Measurements from ENCODE around the gene A4GNT.

The A4GNT gene

GRCh38 chr3:138173769-138174420, 41.7 kb upstream of the A4GNT start:
- Histone ChIP-seq H3K36me3 (ENCODE audit: control insufficient read depth in 1 of 2, insufficient read depth in 2 of 2, low read depth in 1 of 2, low read length in 2 of 2) (peaks cover 9 to 35% of the 10 kb centered on the region in 2 experiments), H3K27me3 (ENCODE audit: control insufficient read depth in 1 of 2, insufficient read depth in 1 of 2, low read length in 2 of 2) (no peaks in the 10 kb centered on the region), H3K14ac (ENCODE audit: low read length in 2 of 2) (peak overlapping the region in 1 of 2 experiments; percentile 100), H3K4me3 (ENCODE audit: insufficient read depth in 1 of 2, low read depth in 1 of 2, low read length in 2 of 2) (peak overlapping the region; percentile 87 to 99), H3K4ac (ENCODE audit: low read depth in 1 of 2, low read length in 2 of 2) (peak overlapping the region in 1 of 2 experiments; percentile 99), H3K9me3 (ENCODE audit: control insufficient read depth, low read length) (no peaks in the 10 kb centered on the region), H4K8ac (ENCODE audit: low read length) (no peak overlapping the region), H2AK5ac (ENCODE audit: low read length, severe bottlenecking) (no peak overlapping the region), H3K27ac (ENCODE audit: low read length, poor library complexity, severe bottlenecking) (no peak overlapping the region), H4K91ac (ENCODE audit: low read length) (no peak overlapping the region), H3K79me1 (replicated peaks; ENCODE audit: low read length, poor library complexity, severe bottlenecking) (peaks cover 14% of the 10 kb centered on the region), H2BK120ac (ENCODE audit: low read depth, low read length) (no peak overlapping the region), H3K18ac (ENCODE audit: low read depth in 1 of 2, low read length in 2 of 2) (peak overlapping the region in 1 of 2 experiments; percentile 99), H2BK5ac (ENCODE audit: low read depth, low read length, poor library complexity, severe bottlenecking) (no peak overlapping the region), H3K9ac (ENCODE audit: low read length) (peak overlapping the region; percentile 89), H2AFZ (ENCODE audit: low read depth, low read length) (peak overlapping the region; percentile 78), H3K4me2 (ENCODE audit: low read length, poor library complexity, severe bottlenecking) (peak overlapping the region; percentile 65), H2BK12ac (ENCODE audit: low read length in 2 of 2) (no peak overlapping the region), H2BK15ac (ENCODE audit: low read depth, poor library complexity, severe bottlenecking) (no peak overlapping the region), H3K23ac (ENCODE audit: low read length in 2 of 2) (no peak overlapping the region), H3K4me1 (ENCODE audit: control insufficient read depth, insufficient read depth, low read depth, low read length) (peaks cover 8% of the 10 kb centered on the region)
- WGBS: 76% methylated on average over 12 of the region's 13 CpGs
- no peak for DNase-seq

DNA sequence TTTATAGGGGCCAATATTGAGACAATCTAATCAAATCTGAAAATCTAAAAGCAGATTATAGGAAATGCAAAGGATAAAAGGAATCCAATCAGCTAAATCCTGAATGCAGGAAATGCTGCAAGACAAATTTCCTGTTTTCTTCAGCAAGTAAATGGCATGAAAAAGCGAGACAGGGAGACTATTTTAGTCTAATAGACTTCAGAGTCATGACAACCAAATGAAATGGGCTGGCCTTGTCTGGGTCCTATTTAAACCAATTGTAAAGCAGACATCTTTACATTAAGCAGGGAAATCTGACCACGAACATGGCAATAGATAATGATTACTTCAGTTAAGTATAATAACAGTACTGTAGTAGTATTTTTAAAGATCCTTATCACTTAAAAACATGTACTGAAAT, 40.4 kb upstream of the A4GNT start:
- WGBS: 100% methylated on average over 1 of the region's 2 CpGs

DNA sequence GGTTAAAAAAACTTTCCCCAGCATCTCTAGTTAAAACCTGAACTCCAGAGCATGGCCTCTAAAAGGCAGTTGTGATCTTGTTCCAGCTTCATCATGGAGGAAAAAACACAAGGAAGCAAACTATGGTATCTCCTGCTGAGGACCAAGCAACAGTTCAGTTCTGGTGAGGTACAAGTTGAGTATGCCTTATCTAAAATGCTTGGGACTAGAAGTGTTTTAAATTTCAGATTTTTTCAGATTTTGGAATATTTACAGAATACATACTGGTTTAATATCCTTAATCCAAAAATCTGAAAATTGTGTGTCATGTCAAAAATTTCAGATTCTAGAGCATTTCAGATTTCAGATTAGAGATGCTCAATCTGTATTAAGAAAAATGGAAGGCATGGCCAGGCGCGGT, 32.9 kb upstream of the A4GNT start:
- Histone ChIP-seq H3K14ac (ENCODE audit: low read length in 2 of 2) (no peak overlapping the region), H2BK120ac (ENCODE audit: low read depth, low read length) (no peak overlapping the region), H3K18ac (ENCODE audit: low read depth in 1 of 2, low read length in 2 of 2) (no peak overlapping the region), H2BK12ac (ENCODE audit: low read length in 2 of 2) (no peak overlapping the region), H4K91ac (ENCODE audit: low read length) (no peak overlapping the region), H2AK5ac (ENCODE audit: low read length, severe bottlenecking) (no peak overlapping the region), H2BK5ac (ENCODE audit: low read depth, low read length, poor library complexity, severe bottlenecking) (no peak overlapping the region), H3K27ac (ENCODE audit: low read length, poor library complexity, severe bottlenecking) (no peak overlapping the region), H3K4me2 (ENCODE audit: low read length, poor library complexity, severe bottlenecking) (no peak overlapping the region), H3K23ac (ENCODE audit: low read length in 2 of 2) (no peak overlapping the region), H3K79me1 (replicated peaks; ENCODE audit: low read length, poor library complexity, severe bottlenecking) (peaks cover 11% of the 10 kb centered on the region), H3K4me1 (ENCODE audit: control insufficient read depth, insufficient read depth, low read depth, low read length) (no peaks in the 10 kb centered on the region), H3K36me3 (ENCODE audit: control insufficient read depth in 1 of 2, insufficient read depth in 2 of 2, low read depth in 1 of 2, low read length in 2 of 2) (peaks cover 15 to 91% of the 10 kb centered on the region in 2 experiments), H4K8ac (ENCODE audit: low read length) (no peak overlapping the region), H3K27me3 (ENCODE audit: control insufficient read depth in 1 of 2, insufficient read depth in 1 of 2, low read length in 2 of 2) (no peaks in the 10 kb centered on the region), H3K9me3 (ENCODE audit: control insufficient read depth, low read length) (no peaks in the 10 kb centered on the region), H2BK15ac (ENCODE audit: low read depth, poor library complexity, severe bottlenecking) (no peak overlapping the region), H2AFZ (ENCODE audit: low read depth, low read length) (no peak overlapping the region), H3K9ac (ENCODE audit: low read length) (no peak overlapping the region), H3K4ac (ENCODE audit: low read depth in 1 of 2, low read length in 2 of 2) (no peak overlapping the region), H3K4me3 (ENCODE audit: insufficient read depth in 1 of 2, low read depth in 1 of 2, low read length in 2 of 2) (no peak overlapping the region)
- WGBS: 100% methylated on average over 2 of the region's 2 CpGs
- DNase-seq: no peak

More for the DNA sequence above, 40.4 kb upstream of the A4GNT start:
- Histone ChIP-seq H3K9me3 (ENCODE audit: control insufficient read depth, low read length) (no peaks in the 10 kb centered on the region), H4K91ac (ENCODE audit: low read length) (no peak overlapping the region), H2BK120ac (ENCODE audit: low read depth, low read length) (no peak overlapping the region), H3K18ac (ENCODE audit: low read depth in 1 of 2, low read length in 2 of 2) (no peak overlapping the region), H2AK5ac (ENCODE audit: low read length, severe bottlenecking) (no peak overlapping the region), H2BK15ac (ENCODE audit: low read depth, poor library complexity, severe bottlenecking) (no peak overlapping the region), H3K4me2 (ENCODE audit: low read length, poor library complexity, severe bottlenecking) (no peak overlapping the region), H3K27me3 (ENCODE audit: control insufficient read depth in 1 of 2, insufficient read depth in 1 of 2, low read length in 2 of 2) (no peaks in the 10 kb centered on the region), H3K27ac (ENCODE audit: low read length, poor library complexity, severe bottlenecking) (no peak overlapping the region), H3K23ac (ENCODE audit: low read length in 2 of 2) (no peak overlapping the region), H2BK5ac (ENCODE audit: low read depth, low read length, poor library complexity, severe bottlenecking) (no peak overlapping the region), H2AFZ (ENCODE audit: low read depth, low read length) (no peak overlapping the region), H4K8ac (ENCODE audit: low read length) (no peak overlapping the region), H3K9ac (ENCODE audit: low read length) (no peak overlapping the region), H3K4me1 (ENCODE audit: control insufficient read depth, insufficient read depth, low read depth, low read length) (peaks cover 8% of the 10 kb centered on the region), H3K4ac (ENCODE audit: low read depth in 1 of 2, low read length in 2 of 2) (no peak overlapping the region), H3K79me1 (replicated peaks; ENCODE audit: low read length, poor library complexity, severe bottlenecking) (peaks cover 16% of the 10 kb centered on the region), H3K14ac (ENCODE audit: low read length in 2 of 2) (no peak overlapping the region), H2BK12ac (ENCODE audit: low read length in 2 of 2) (no peak overlapping the region), H3K4me3 (ENCODE audit: insufficient read depth in 1 of 2, low read depth in 1 of 2, low read length in 2 of 2) (no peak overlapping the region), H3K36me3 (ENCODE audit: control insufficient read depth in 1 of 2, insufficient read depth in 2 of 2, low read depth in 1 of 2, low read length in 2 of 2) (peaks cover 12 to 45% of the 10 kb centered on the region in 2 experiments)
- DNase-seq: no peak

- Histone ChIP-seq H2AK5ac (ENCODE audit: low read length, severe bottlenecking) (no peak overlapping the region), H3K4ac (ENCODE audit: low read depth in 1 of 2, low read length in 2 of 2) (no peak overlapping the region), H3K27ac (ENCODE audit: low read length, poor library complexity, severe bottlenecking) (no peak overlapping the region), H3K14ac (ENCODE audit: low read length in 2 of 2) (no peak overlapping the region), H2AFZ (ENCODE audit: low read depth, low read length) (no peak overlapping the region), H3K4me1 (ENCODE audit: control insufficient read depth, insufficient read depth, low read depth, low read length) (no peaks in the 10 kb centered on the region), H3K18ac (ENCODE audit: low read depth in 1 of 2, low read length in 2 of 2) (no peak overlapping the region), H3K9me3 (ENCODE audit: control insufficient read depth, low read length) (no peaks in the 10 kb centered on the region), H4K91ac (ENCODE audit: low read length) (no peak overlapping the region), H3K4me2 (ENCODE audit: low read length, poor library complexity, severe bottlenecking) (no peak overlapping the region), H3K27me3 (ENCODE audit: control insufficient read depth in 1 of 2, insufficient read depth in 1 of 2, low read length in 2 of 2) (no peaks in the 10 kb centered on the region), H2BK15ac (ENCODE audit: low read depth, poor library complexity, severe bottlenecking) (no peak overlapping the region), H3K9ac (ENCODE audit: low read length) (no peak overlapping the region), H3K23ac (ENCODE audit: low read length in 2 of 2) (no peak overlapping the region), H4K8ac (ENCODE audit: low read length) (no peak overlapping the region), H2BK5ac (ENCODE audit: low read depth, low read length, poor library complexity, severe bottlenecking) (no peak overlapping the region), H3K36me3 (ENCODE audit: control insufficient read depth in 1 of 2, insufficient read depth in 2 of 2, low read depth in 1 of 2, low read length in 2 of 2) (peaks cover 0 to 25% of the 10 kb centered on the region in 2 experiments), H3K4me3 (ENCODE audit: insufficient read depth in 1 of 2, low read depth in 1 of 2, low read length in 2 of 2) (no peak overlapping the region), H2BK12ac (ENCODE audit: low read length in 2 of 2) (no peak overlapping the region), H3K79me1 (replicated peaks; ENCODE audit: low read length, poor library complexity, severe bottlenecking) (no peaks in the 10 kb centered on the region), H2BK120ac (ENCODE audit: low read depth, low read length) (no peak overlapping the region)
- no peak for DNase-seq
- WGBS: 100% methylated on average over 4 of the region's 4 CpGs
These were observed 25.6 kb upstream of the A4GNT start for GRCh38 chr3:138157743-138158142.

Data from mesenchymal stem cell (in vitro differentiated cells and primary cell).